ENCODE results near the gene ASPSCR1. TPM values are rescaled to one million over a fixed set of nuclear protein-coding genes. Genes with fewer than 3 reads are reported as not detected.

ASPSCR1 gene
- total and polyA plus RNA-seq, 2 donors from 2014 or later = 35.2 to 57.5 TPM

GRCh38 chr17:82047379-82047778, 70.0 kb downstream of the ASPSCR1 start:
- DNase-seq (no peak), FAIRE-seq (no peak)
- H3K27me3 ChIP-seq (ENCODE audit: control insufficient read depth, insufficient read depth, low read length) = no peaks in the 10 kb centered on the region
- peaks cover 0 to 11% (median 0%) of the 10 kb centered on the region in 3 donors for H3K4me1 ChIP-seq (ENCODE audit: control insufficient read depth in 2 of 3, insufficient read depth in 2 of 3, low read depth in 1 of 3, low read length in 3 of 3)
- H3K9me3 ChIP-seq (ENCODE audit: control insufficient read depth in 2 of 3, insufficient read depth in 1 of 3, low read length in 3 of 3) = no peaks in the 10 kb centered on the region
- H3K27ac ChIP-seq (ENCODE audit: low read depth in 2 of 2, low read length in 2 of 2) = no peak overlapping the region
- H3K36me3 ChIP-seq (ENCODE audit: control insufficient read depth in 2 of 3, insufficient read depth in 3 of 3, low read length in 3 of 3) = peaks cover 0 to 3% (median 2%) of the 10 kb centered on the region in 3 donors
- no peak overlapping the region for H3K4me3 ChIP-seq (ENCODE audit: low read length in 3 of 3)
- no peak overlapping the region for H3K9ac ChIP-seq (ENCODE audit: low read length in 3 of 3)
- intact Hi-C loops (cut with DNase I) = no loop called here
- no peak for TF ChIP-seq CTCF (IDR thresholded peaks at IDR 0.05; ENCODE audit: borderline replicate concordance, extremely low read depth, insufficient read depth)

- peaks cover 0 to 3% (median 2%) of the 10 kb centered on the region in 3 donors for H3K36me3 ChIP-seq (ENCODE audit: control insufficient read depth in 2 of 3, insufficient read depth in 3 of 3, low read length in 3 of 3)
- intact Hi-C loops (cut with DNase I) = no loop called here
- H3K4me3 ChIP-seq (ENCODE audit: low read length in 3 of 3) = no peak overlapping the region
- no peak for DNase-seq
- no peaks in the 10 kb centered on the region for H3K27me3 ChIP-seq (ENCODE audit: control insufficient read depth, insufficient read depth, low read length)
- peaks cover 0 to 17% (median 4%) of the 10 kb centered on the region in 3 donors for H3K4me1 ChIP-seq (ENCODE audit: control insufficient read depth in 2 of 3, insufficient read depth in 2 of 3, low read depth in 1 of 3, low read length in 3 of 3)
- no peak for TF ChIP-seq CTCF (IDR thresholded peaks at IDR 0.05; ENCODE audit: borderline replicate concordance, extremely low read depth, insufficient read depth)
- no peaks in the 10 kb centered on the region for H3K9me3 ChIP-seq (ENCODE audit: control insufficient read depth in 2 of 3, insufficient read depth in 1 of 3, low read length in 3 of 3)
- FAIRE-seq = no peak
- no peak overlapping the region for H3K27ac ChIP-seq (ENCODE audit: low read depth in 2 of 2, low read length in 2 of 2)
- H3K9ac ChIP-seq (ENCODE audit: low read length in 3 of 3) = no peak overlapping the region
Observed at GRCh38 chr17:82047914-82048570, 70.6 kb downstream of the ASPSCR1 start.

- H3K9me3 ChIP-seq (ENCODE audit: control insufficient read depth in 2 of 3, insufficient read depth in 1 of 3, low read length in 3 of 3) = no peaks in the 10 kb centered on the region
- DNase-seq (no peak), FAIRE-seq (no peak)
- no peaks in the 10 kb centered on the region for H3K27me3 ChIP-seq (ENCODE audit: control insufficient read depth, insufficient read depth, low read length)
- H3K36me3 ChIP-seq (ENCODE audit: control insufficient read depth in 2 of 3, insufficient read depth in 3 of 3, low read length in 3 of 3) = peaks cover 0 to 3% (median 2%) of the 10 kb centered on the region in 3 donors
- H3K4me3 ChIP-seq (ENCODE audit: low read length in 3 of 3) = no peak overlapping the region
- no peak overlapping the region for H3K27ac ChIP-seq (ENCODE audit: low read depth in 2 of 2, low read length in 2 of 2)
- no peak for TF ChIP-seq CTCF (IDR thresholded peaks at IDR 0.05; ENCODE audit: borderline replicate concordance, extremely low read depth, insufficient read depth)
- intact Hi-C loops (cut with DNase I) = no loop called here
- no peak overlapping the region for H3K9ac ChIP-seq (ENCODE audit: low read length in 3 of 3)
- peaks cover 0 to 20% (median 8%) of the 10 kb centered on the region in 3 donors for H3K4me1 ChIP-seq (ENCODE audit: control insufficient read depth in 2 of 3, insufficient read depth in 2 of 3, low read depth in 1 of 3, low read length in 3 of 3)
Observed at GRCh38 chr17:82048571-82048971, 71.1 kb downstream of the ASPSCR1 start.

Data from kidney (tissue), 14 donors.